ENCODE data around the gene TAF8. TPM values are rescaled to one million over a fixed set of nuclear protein-coding genes. Genes with fewer than 3 reads are reported as not detected.
"Not testable (repeated sequence)": the region's sequence is repeated elsewhere in the genome, so short reads cannot be mapped to it uniquely, and the experiment has no call there.

TAF8 gene, protein sequence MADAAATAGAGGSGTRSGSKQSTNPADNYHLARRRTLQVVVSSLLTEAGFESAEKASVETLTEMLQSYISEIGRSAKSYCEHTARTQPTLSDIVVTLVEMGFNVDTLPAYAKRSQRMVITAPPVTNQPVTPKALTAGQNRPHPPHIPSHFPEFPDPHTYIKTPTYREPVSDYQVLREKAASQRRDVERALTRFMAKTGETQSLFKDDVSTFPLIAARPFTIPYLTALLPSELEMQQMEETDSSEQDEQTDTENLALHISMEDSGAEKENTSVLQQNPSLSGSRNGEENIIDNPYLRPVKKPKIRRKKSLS
- total RNA-seq, result 10 to 100 TPM; 15.7 to 25.4 (median 21.1) TPM

DNA sequence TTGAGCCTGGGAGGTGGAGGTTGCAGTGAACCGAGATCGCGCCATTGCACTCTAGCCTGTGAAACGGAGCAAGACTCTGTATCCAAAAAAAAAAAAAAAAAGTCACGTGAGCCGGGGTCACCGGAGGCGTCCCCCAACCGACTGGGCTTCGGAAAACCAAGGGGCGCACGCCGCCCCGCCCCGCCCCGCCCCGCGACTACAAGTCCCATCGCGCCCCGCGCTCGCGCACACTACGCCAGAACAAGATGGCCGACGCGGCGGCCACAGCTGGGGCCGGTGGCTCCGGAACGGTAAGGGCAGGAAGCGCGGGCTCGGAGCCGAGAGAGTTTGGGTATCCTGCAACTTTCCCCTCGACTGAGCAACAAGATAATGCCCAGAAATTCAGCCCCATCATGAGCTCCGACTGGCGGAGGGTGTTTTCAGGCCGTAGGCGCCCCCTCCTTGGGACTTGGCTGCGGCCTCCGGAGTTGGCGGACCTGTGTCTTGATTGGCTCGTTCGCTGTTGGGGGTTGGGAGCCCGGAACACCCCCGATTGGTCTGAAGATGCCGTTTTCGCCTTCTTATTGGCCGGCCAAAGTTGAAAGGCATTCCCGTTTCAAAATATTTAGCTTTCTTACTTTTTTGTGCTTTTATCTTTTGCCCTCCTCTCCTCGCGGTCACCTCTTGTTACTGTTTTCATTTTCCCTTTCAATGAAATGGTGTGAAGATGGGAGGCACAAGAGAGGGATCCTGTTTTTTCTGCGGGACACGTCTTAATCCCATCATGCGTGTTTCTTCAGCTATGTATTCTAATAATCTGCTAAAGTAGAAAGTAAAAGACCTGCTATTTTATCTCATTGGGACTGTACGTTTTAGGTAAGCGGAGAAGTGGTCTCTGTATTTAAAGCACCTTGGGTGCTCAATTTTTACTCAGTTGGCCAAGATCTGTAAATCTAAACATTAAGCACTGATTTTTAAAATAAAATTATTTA is at the start of gene TAF8:
Gene TAF8 (plus strand): TSS at position 228 of the 971 bp plus-strand sequence. CDS start 18 bp downstream, at position 246.
- peak; percentile 77 for TF ChIP-seq POLR2A (IDR thresholded peaks at IDR 0.05)
- TF ChIP-seq, protein P1, sequence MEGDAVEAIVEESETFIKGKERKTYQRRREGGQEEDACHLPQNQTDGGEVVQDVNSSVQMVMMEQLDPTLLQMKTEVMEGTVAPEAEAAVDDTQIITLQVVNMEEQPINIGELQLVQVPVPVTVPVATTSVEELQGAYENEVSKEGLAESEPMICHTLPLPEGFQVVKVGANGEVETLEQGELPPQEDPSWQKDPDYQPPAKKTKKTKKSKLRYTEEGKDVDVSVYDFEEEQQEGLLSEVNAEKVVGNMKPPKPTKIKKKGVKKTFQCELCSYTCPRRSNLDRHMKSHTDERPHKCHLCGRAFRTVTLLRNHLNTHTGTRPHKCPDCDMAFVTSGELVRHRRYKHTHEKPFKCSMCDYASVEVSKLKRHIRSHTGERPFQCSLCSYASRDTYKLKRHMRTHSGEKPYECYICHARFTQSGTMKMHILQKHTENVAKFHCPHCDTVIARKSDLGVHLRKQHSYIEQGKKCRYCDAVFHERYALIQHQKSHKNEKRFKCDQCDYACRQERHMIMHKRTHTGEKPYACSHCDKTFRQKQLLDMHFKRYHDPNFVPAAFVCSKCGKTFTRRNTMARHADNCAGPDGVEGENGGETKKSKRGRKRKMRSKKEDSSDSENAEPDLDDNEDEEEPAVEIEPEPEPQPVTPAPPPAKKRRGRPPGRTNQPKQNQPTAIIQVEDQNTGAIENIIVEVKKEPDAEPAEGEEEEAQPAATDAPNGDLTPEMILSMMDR (IDR thresholded peaks at IDR 0.05), result peak in 1 of 3 donors; percentile 36
- TF ChIP-seq POLR2AphosphoS5 (IDR thresholded peaks at IDR 0.05), result peak; percentile 88 to 96 (median 89)
- Histone ChIP-seq H3K4me1 (peaks cover 0 to 5% of the 10 kb centered on the region in 2 donors), H3K27ac (peak within 1 kb of the TSS; percentile 82 to 93), H3K9me3 (no peaks in the 10 kb centered on the region), H3K4me3 (peak within 1 kb of the TSS; percentile 66 to 90 (median 90)), H3K27me3 (no peaks in the 10 kb centered on the region), H3K36me3 (no peaks in the 10 kb centered on the region)
- peak; percentile 83 to 86 for DNase-seq (ENCODE audit: low spot score in 2 of 2)
- intact Hi-C loops (cut with DNase I; ENCODE audit: low total_unique reads), result no loop called here

DNA sequence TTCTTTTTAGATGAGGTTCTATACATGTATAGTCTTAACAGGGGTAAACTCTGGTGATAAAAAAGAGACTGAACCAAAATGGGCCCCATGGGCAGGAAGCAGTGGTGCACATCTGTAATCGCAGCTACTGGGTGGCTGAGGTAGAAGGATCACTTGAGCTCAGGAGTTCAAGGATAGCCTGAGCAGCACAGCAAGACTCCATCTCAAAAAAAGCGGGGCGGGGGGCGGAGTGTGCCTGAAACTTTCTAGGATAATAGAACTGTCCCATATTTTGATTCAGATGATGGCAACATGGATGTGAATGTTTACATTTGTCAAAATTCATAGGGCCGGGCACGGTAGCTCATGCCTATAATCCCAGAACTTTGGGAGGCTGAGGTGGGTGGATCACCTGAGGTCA is 48.8 kb upstream of the TAF8 start:
- TF ChIP-seq POLR2AphosphoS5 (IDR thresholded peaks at IDR 0.05) (no peak), POLR2A (IDR thresholded peaks at IDR 0.05) (no peak)
- TF ChIP-seq, protein P1 (IDR thresholded peaks at IDR 0.05), result no peak
- Histone ChIP-seq H3K4me1 (no peaks in the 10 kb centered on the region), H3K27ac (no peak overlapping the region), H3K27me3 (no peaks in the 10 kb centered on the region), H3K4me3 (no peak overlapping the region), H3K9me3 (no peaks in the 10 kb centered on the region), H3K36me3 (no peaks in the 10 kb centered on the region)
- no peak for DNase-seq (ENCODE audit: low spot score in 2 of 2)
- intact Hi-C loops (cut with DNase I; ENCODE audit: low total_unique reads), result no loop called here

DNA sequence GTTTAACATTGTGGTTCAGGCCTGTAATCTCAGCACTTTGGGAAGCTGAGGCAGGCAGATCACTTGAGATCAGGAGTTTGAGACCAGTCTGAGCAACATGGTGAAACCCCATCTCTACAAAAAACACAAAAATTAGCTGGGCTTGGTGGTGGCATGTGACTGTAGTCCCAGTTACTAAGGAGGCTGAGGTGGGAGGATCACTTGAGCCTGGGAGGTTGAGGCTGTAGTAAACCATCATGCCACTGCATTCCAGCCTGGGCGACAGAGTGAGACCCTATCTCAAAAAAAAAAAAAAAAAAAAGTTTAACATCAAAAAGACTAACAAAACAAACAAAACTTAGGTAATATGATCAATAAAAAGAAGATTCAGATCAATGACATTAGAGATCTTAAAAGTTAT is 46.7 kb upstream of the TAF8 start:
- DNase-seq (ENCODE audit: low spot score in 2 of 2); H3K4me1 ChIP-seq; H3K9me3 ChIP-seq; H3K36me3 ChIP-seq; H3K4me3 ChIP-seq; intact Hi-C loops (cut with DNase I; ENCODE audit: low total_unique reads); H3K27me3 ChIP-seq; H3K27ac ChIP-seq: not testable (repeated sequence)

DNA sequence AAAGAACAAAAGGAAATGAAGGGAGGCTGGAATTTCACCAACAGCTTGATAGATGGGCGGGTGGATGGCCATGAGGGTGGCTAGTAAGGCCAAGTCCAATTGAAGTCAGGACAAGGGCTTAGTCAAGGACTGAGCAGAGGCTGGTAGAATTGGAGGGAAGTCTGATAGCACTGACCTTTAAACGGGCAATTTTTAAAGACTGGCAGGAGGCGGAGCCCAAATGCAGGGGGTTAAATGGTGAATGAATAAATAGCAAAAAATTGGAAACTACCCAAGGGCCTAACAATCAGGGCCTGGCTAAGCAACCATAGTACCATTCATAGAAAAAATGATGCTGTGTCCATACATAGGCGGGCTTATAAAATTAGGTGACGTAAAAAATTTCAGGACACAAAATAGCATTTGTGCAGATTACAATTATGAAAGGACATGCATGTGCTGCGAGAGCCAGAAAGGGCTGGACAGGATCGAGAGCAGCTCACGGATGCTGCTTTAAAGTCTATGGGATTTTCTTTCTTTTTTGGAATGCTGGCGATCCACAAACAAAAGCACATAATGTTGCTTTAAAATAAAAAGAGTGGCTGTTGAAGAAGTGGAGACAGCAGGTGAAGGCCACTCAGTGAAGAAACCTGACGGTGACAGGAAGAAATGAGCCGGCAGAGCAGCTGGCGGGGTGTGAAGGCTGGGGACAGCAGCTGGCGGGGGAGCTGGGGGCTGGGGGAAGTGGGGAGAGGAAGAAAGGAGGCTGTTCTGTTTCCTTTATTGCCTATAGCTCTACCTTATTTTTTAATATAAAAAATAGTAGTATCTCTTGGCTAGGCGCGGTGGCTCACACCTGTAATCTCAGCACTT is 42.8 kb upstream of the TAF8 start:
- Histone ChIP-seq H3K27me3 (no peaks in the 10 kb centered on the region), H3K9me3 (no peaks in the 10 kb centered on the region), H3K27ac (no peak overlapping the region), H3K4me3 (no peak overlapping the region), H3K4me1 (no peaks in the 10 kb centered on the region), H3K36me3 (no peaks in the 10 kb centered on the region)
- TF ChIP-seq, protein P1 (IDR thresholded peaks at IDR 0.05), result no peak
- TF ChIP-seq POLR2AphosphoS5 (IDR thresholded peaks at IDR 0.05), result no peak
- TF ChIP-seq POLR2A (IDR thresholded peaks at IDR 0.05), result no peak
- DNase-seq (ENCODE audit: low spot score in 2 of 2), result no peak
- intact Hi-C loops (cut with DNase I; ENCODE audit: low total_unique reads), result no loop called here

DNA sequence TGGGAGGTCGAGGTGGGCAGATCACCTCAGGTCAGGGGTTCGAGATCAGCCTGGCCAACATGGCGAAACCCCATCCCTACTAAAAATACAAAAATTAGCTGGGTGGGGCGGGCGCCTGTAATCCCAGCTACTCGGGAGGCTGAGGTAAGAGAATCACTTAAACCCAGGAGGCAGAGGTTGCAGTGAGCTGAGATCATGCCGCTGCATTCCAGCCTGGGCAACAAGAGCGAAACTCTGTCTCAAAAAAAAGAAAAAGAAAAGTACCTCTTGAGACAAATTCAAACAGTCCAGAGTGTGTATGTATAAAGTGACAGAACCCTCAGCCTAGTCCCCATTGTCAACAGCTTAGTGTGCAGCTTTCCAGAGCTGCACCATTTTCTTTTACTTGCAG is 42.2 kb upstream of the TAF8 start:
- intact Hi-C loops (cut with DNase I; ENCODE audit: low total_unique reads); H3K27ac ChIP-seq; H3K36me3 ChIP-seq; H3K4me3 ChIP-seq; H3K27me3 ChIP-seq; H3K4me1 ChIP-seq; H3K9me3 ChIP-seq; DNase-seq (ENCODE audit: low spot score in 2 of 2): not testable (repeated sequence)
